Transverse colon (tissue), 4 donors: Measurements from ENCODE around the gene ILDR1.

ENCODE experiments used
- CTCF ChIP-seq, 5 experiments: fragments of 200-600 bp in 3 of 5; fragments of 450-650 bp in 2 of 5; sonication (generic) in 3 of 5; IDR thresholded peaks; 1 replicate in 2 of 5; 2 replicates in 3 of 5; pipeline ENCODE4 v1.5.1; 2016 to 2017; ENCODE audit warnings: antibody characterized with exemption in 5 of 5, inconsistent platforms in 3 of 5, mild to moderate bottlenecking in 2 of 5, moderate library complexity in 1 of 5
- POLR2AphosphoS5 ChIP-seq, 3 donors: sonication (generic); formaldehyde crosslinking; IDR thresholded peaks; one replicate each; pipeline ENCODE4 v1.6.1; 2016; ENCODE audit warnings: antibody characterized with exemption in 3 of 3

- no peak for TF ChIP-seq CTCF (IDR thresholded peaks at IDR 0.05)
- TF ChIP-seq POLR2AphosphoS5 (IDR thresholded peaks at IDR 0.05), result no peak
These were observed 44.5 kb upstream of the ILDR1 start for GRCh38 chr3:122066331-122067213.
